IMR-90 (cell line): ENCODE measurements around the gene FSTL5. TPM values are rescaled to one million over a fixed set of nuclear protein-coding genes. Genes with fewer than 3 reads are reported as not detected.
A peak's percentile ranks its signal among the peaks of the same experiment; 100 is the strongest.

Experiments
- ATAC-seq: fragments of 200-7000 bp; cut with Tn5 transposase; 2 replicates; pipeline ENCODE4 v1.9.1; 2020; ENCODE audit warnings: low read depth, mild to moderate bottlenecking, moderate library complexity
- BruUV-seq: library from RNA; stranded (reverse); fragments of 400-500 nt; replicated peaks from 2 replicates; lab custom pipeline; 2021; lab: Mats Ljungman, UMichigan
- CTCF ChIA-PET: fragments of 300-600 bp; formaldehyde crosslinking; extraction: SDS; loops from one replicate; lab custom pipeline; 2021; ENCODE audit warnings: antibody characterized with exemption; lab: Yijun Ruan, JAX
- POLR2A ChIA-PET: fragments of 300-600 bp; sonication (Branson Sonifier 250); formaldehyde crosslinking; loops from one replicate; lab custom pipeline; 2022; ENCODE audit warnings: antibody characterized with exemption; ENCODE audit not compliant: unreplicated experiment; lab: Charles Lee
- DNase-seq: peaks from one replicate; pipeline ENCODE4 v3.0.0; 2013
- H2AFZ ChIP-seq: replicated peaks from 2 replicates; pipeline ENCODE3; 2013; ENCODE audit warnings: low read length, mild to moderate bottlenecking; ENCODE audit not compliant: poor library complexity
- H2AK5ac ChIP-seq: 2 replicates; pipeline ENCODE4 v1.6.1; 2013; ENCODE audit warnings: low read depth, low read length, inconsistent platforms
- H2AK9ac ChIP-seq: replicated peaks from 2 replicates; pipeline ENCODE3; 2013; ENCODE audit warnings: mild to moderate bottlenecking, low read depth, low read length, moderate library complexity; ENCODE audit not compliant: poor library complexity
- H2BK120ac ChIP-seq: 2 replicates; pipeline ENCODE4 v1.6.1; 2013; ENCODE audit warnings: low read depth, low read length, inconsistent platforms
- H2BK15ac ChIP-seq: 3 replicates; pipeline ENCODE4 v1.6.1; 2013; ENCODE audit warnings: low read depth, low read length, inconsistent platforms
- H2BK20ac ChIP-seq: 2 replicates; pipeline ENCODE4 v1.6.1; 2013; ENCODE audit warnings: low read depth, mild to moderate bottlenecking, inconsistent platforms, low read length, moderate library complexity
- H2BK5ac ChIP-seq: 2 replicates; pipeline ENCODE4 v1.6.1; 2013; ENCODE audit warnings: mild to moderate bottlenecking, low read depth, low read length, inconsistent platforms; ENCODE audit not compliant: poor library complexity, severe bottlenecking
- H3K14ac ChIP-seq: replicated peaks from 2 replicates; pipeline ENCODE4 v1.6.1; 2013; ENCODE audit warnings: low read depth, low read length, inconsistent platforms
- H3K18ac ChIP-seq: 2 replicates; pipeline ENCODE4 v1.6.1; 2013; ENCODE audit warnings: low read depth, low read length, control low read depth
- H3K23ac ChIP-seq: 2 replicates; pipeline ENCODE4 v1.6.1; 2013; ENCODE audit warnings: low read depth, low read length, inconsistent platforms
- H3K27ac ChIP-seq: 2 replicates; pipeline ENCODE4 v1.5.1; 2013; ENCODE audit warnings: mild to moderate bottlenecking, control low read depth, low read length; ENCODE audit not compliant: insufficient read depth
- H3K27me3 ChIP-seq: 2 replicates; pipeline ENCODE4 v1.6.1; 2013; ENCODE audit warnings: low read length; ENCODE audit not compliant: control insufficient read depth, insufficient read depth
- H3K36me3 ChIP-seq: 2 replicates; pipeline ENCODE4 v1.6.1; 2013; ENCODE audit warnings: low read length, mixed read lengths; ENCODE audit not compliant: control insufficient read depth, insufficient read depth
- H3K4ac ChIP-seq: 2 replicates; pipeline ENCODE4 v1.6.1; 2013; ENCODE audit warnings: low read depth, low read length, inconsistent platforms
- H3K4me1 ChIP-seq: 2 replicates; pipeline ENCODE4 v1.6.1; 2013; ENCODE audit warnings: low read length, mixed read lengths; ENCODE audit not compliant: control insufficient read depth, insufficient read depth
- H3K4me2 ChIP-seq: 2 replicates; pipeline ENCODE4 v1.6.1; 2013; ENCODE audit warnings: low read depth, mild to moderate bottlenecking, control low read depth, low read length, moderate library complexity
- H3K4me3 ChIP-seq: 2 replicates; pipeline ENCODE4 v1.5.1; 2013; ENCODE audit warnings: low read depth, mild to moderate bottlenecking, control low read depth, low read length, moderate library complexity; ENCODE audit not compliant: insufficient read depth
- H3K56ac ChIP-seq: 2 replicates; pipeline ENCODE4 v1.6.1; 2013; ENCODE audit warnings: low read length, inconsistent platforms; ENCODE audit not compliant: insufficient read depth; ENCODE audit errors: extremely low read depth
- H3K79me1 ChIP-seq, 2 experiments: 2 replicates each; pipeline ENCODE4 v1.6.1; 2013; ENCODE audit warnings: low read length in 2 of 2, inconsistent platforms in 1 of 2, low read depth in 1 of 2
- H3K9ac ChIP-seq: 2 replicates; pipeline ENCODE4 v1.6.1; 2013; ENCODE audit warnings: low read depth, low read length, control low read depth
- H3K9me1 ChIP-seq: 2 replicates; pipeline ENCODE4 v1.6.1; 2013; ENCODE audit warnings: low read length, inconsistent platforms; ENCODE audit not compliant: insufficient read depth
- H3K9me3 ChIP-seq: 2 replicates; pipeline ENCODE4 v1.6.1; 2013; ENCODE audit warnings: low read length; ENCODE audit not compliant: control insufficient read depth, insufficient read depth
- H4K20me1 ChIP-seq: 2 replicates; pipeline ENCODE4 v1.6.1; 2013; ENCODE audit warnings: low read length, inconsistent platforms; ENCODE audit not compliant: insufficient read depth
- H4K5ac ChIP-seq: 2 replicates; pipeline ENCODE4 v1.6.1; 2013; ENCODE audit warnings: mild to moderate bottlenecking, low read depth, low read length, control low read depth
- H4K8ac ChIP-seq, 2 experiments: 2 replicates each; pipeline ENCODE4 v1.6.1; 2013; ENCODE audit warnings: low read depth in 2 of 2, low read length in 2 of 2, control low read depth in 1 of 2, inconsistent platforms in 1 of 2
- H4K91ac ChIP-seq: 2 replicates; pipeline ENCODE4 v1.6.1; 2013; ENCODE audit warnings: low read depth, low read length, inconsistent platforms; ENCODE audit not compliant: insufficient read depth
- CEBPB ChIP-seq: IDR thresholded peaks from 2 replicates; pipeline ENCODE4 v1.6.1; 2012; ENCODE audit warnings: low read depth, low read length, improper control_type of control experiment
- CHD1 ChIP-seq: IDR thresholded peaks from 2 replicates; pipeline ENCODE4 v1.6.1; 2012; ENCODE audit warnings: low read depth, low read length, improper control_type of control experiment
- FOS ChIP-seq: fragments of 150-350 bp; IDR thresholded peaks from 2 replicates; pipeline ENCODE4 v1.6.1; 2016; ENCODE audit warnings: low read depth, low read length
- MAFK ChIP-seq: IDR thresholded peaks from 2 replicates; pipeline ENCODE4 v1.6.1; 2012; ENCODE audit warnings: low read depth, low read length, improper control_type of control experiment
- MXI1 ChIP-seq: IDR thresholded peaks from 2 replicates; pipeline ENCODE4 v1.6.1; 2012; ENCODE audit warnings: low read depth, mild to moderate bottlenecking, low read length, moderate library complexity, borderline replicate concordance
- NFE2L2 ChIP-seq: fragments of 150-350 bp; IDR thresholded peaks from 2 replicates; pipeline ENCODE4 v1.6.1; 2016; ENCODE audit warnings: low read depth, mild to moderate bottlenecking, low read length
- RAD21 ChIP-seq: IDR thresholded peaks from 2 replicates; pipeline ENCODE4 v1.6.1; 2012; ENCODE audit warnings: low read length, improper control_type of control experiment
- RCOR1 ChIP-seq: IDR thresholded peaks from 2 replicates; pipeline ENCODE4 v1.6.1; 2012; ENCODE audit warnings: mild to moderate bottlenecking, low read length, improper control_type of control experiment; ENCODE audit not compliant: insufficient replicate concordance
- WGBS, 2 experiments: methylation state at CpG; one replicate each; pipeline versions ENCODE4 v1.1.5 to v1.1.7; 2013; ENCODE audit warnings: missing lambda C conversion rate in 2 of 2; ENCODE audit not compliant: insufficient read length in 1 of 2; ENCODE audit errors: extremely low coverage in 2 of 2; 5-methylcytosine and 5-hydroxymethylcytosine counted together
- dilution Hi-C: fragments of 300-500 bp; cut with HindIII; formaldehyde crosslinking; loops from one replicate; pipeline ENCODE4 v1.14.3; 2018; ENCODE audit warnings: low sequenced_read_pairs; ENCODE audit not compliant: unreplicated experiment
- in situ Hi-C: fragments of 300-500 bp; cut with MboI; formaldehyde crosslinking; loops from 3 replicates; pipeline ENCODE4 v1.14.3; 2019; ENCODE audit warnings: low sequenced_read_pairs, inconsistent platforms, mixed read lengths
- intact Hi-C: fragments of 100-400 bp; cut with micrococcal nuclease; formaldehyde crosslinking; loops from 2 replicates; pipeline ENCODE4 v1.10.0; 2022
- polyA plus RNA-seq, 3 experiments: library from polyadenylated mRNA; depleted of rRNA; stranded (reverse); fragments of >200 nt; gene quantifications; 2 replicates each; pipeline ENCODE4 v1.2.3, GENCODE V29; 2012; ENCODE audit warnings: low replicate concordance in 1 of 3
- total RNA-seq: library from RNA; depleted of rRNA; stranded (reverse); fragments of >200 nt; gene quantifications from 2 replicates; pipeline ENCODE4 v1.2.3, GENCODE V29; 2012

The FSTL5 gene
- total and polyA plus RNA-seq, 2 of the 4 experiments (the other 2 are of a cell fraction), result under 0.01 TPM; not detected in 1

DNA sequence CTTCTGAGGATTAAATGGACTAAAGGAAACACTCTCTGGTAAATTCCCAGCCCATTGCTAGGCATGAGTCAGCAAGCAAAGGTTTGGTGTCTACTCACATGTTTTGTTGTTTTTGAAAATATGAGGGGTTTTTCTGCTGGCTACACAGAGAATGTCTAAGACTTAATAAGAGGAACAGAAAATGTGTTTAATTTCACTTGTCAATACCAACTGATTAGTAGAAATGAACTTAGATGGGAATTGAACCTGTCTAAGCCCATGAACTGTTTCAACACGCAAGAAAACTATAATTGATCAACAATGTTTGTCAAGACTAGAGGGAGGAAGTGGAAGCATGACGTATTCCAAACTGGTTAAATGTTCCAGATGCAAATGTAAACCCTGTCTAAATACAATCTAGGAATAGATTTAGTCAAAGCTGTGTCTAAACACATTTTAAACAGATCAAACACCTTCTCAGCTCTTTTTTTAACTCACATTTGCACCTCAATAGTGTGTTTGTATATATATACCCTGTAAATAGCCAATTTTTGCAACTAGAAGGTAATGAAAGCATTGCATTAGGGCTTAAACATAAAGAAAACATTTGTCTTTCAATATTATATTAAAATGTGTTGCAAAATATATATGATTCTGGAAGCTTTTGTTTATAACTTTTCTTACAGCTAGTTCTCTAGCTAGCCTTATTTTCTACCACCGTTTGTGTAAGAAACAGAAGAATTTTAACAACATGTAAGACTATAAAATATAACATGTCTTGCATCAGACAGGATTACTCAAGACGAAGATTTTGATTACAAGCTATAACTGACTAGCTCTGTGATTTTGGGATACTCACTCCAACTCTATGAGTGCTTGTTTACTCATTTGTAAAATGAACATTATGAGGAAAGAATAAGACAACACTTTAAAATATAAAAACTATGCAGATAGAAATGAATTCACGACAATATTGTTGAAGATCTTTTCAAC lies 607.8 kb downstream of the FSTL5 start:
- ChIA-PET CTCF (no interaction called here), POLR2A (no interaction called here)
- peak; percentile 68 for DNase-seq
- Histone ChIP-seq H3K4me2 (peak overlapping the region; percentile 58; the same call in 1 of the 2 replicates), H4K91ac (no peak overlapping the region), H3K9ac (no peak overlapping the region), H3K14ac (no peak overlapping the region), H3K9me3 (no peaks in the 10 kb centered on the region), H3K27me3 (no peaks in the 10 kb centered on the region), H2BK5ac (peak overlapping the region; percentile 39), H2BK20ac (peak overlapping the region; percentile 53; the same call in 1 of the 2 replicates), H3K4ac (no peak overlapping the region), H3K27ac (no peak overlapping the region), H2AK5ac (no peak overlapping the region), H2BK15ac (no peak overlapping the region), H3K18ac (no peak overlapping the region; the same call in 1 of the 2 replicates), H3K23ac (no peak overlapping the region), H2AK9ac (no peak overlapping the region), H4K5ac (no peak overlapping the region), H2BK120ac (peak overlapping the region; percentile 60; the same call in 1 of the 2 replicates), H3K79me1 (no peaks in the 10 kb centered on the region), H3K36me3 (no peaks in the 10 kb centered on the region), H3K4me3 (no peak overlapping the region), H4K8ac (no peak overlapping the region), H3K56ac (no peak overlapping the region), H3K9me1 (no peaks in the 10 kb centered on the region), H3K4me1 (no peaks in the 10 kb centered on the region), H4K20me1 (no peaks in the 10 kb centered on the region), H2AFZ (no peak overlapping the region)
- in situ Hi-C loops (no loop called here), intact Hi-C loops (no loop called here), dilution Hi-C loops (no loop called here)
- WGBS, 2 experiments, result no CpG with 5 or more reads among the region's 5 CpGs
- peak; percentile 29; the same call in 1 of the 2 replicates for ATAC-seq
- TF ChIP-seq CHD1, result no peak
- peak; percentile 23; the same call in 1 of the 2 replicates for TF ChIP-seq MAFK
- 0 out of 2 replicates have a peak, but pooled peaks have one; percentile 20 for TF ChIP-seq CEBPB
- no peak for TF ChIP-seq MXI1
- no peak for TF ChIP-seq RCOR1
- peak; percentile 42; the same call in 1 of the 2 replicates for TF ChIP-seq NFE2L2
- TF ChIP-seq FOS, result peak; percentile 44; the same call in 1 of the 2 replicates
- no peak for TF ChIP-seq RAD21
- BruUV-seq, result no TSS peak
